ENCODE data around the gene ARPC2. TPM values are rescaled to one million over a fixed set of nuclear protein-coding genes. Genes with fewer than 3 reads are reported as not detected.

The ARPC2 gene
- total RNA-seq, 1 experiment from 2014 or later = 284 TPM

DNA sequence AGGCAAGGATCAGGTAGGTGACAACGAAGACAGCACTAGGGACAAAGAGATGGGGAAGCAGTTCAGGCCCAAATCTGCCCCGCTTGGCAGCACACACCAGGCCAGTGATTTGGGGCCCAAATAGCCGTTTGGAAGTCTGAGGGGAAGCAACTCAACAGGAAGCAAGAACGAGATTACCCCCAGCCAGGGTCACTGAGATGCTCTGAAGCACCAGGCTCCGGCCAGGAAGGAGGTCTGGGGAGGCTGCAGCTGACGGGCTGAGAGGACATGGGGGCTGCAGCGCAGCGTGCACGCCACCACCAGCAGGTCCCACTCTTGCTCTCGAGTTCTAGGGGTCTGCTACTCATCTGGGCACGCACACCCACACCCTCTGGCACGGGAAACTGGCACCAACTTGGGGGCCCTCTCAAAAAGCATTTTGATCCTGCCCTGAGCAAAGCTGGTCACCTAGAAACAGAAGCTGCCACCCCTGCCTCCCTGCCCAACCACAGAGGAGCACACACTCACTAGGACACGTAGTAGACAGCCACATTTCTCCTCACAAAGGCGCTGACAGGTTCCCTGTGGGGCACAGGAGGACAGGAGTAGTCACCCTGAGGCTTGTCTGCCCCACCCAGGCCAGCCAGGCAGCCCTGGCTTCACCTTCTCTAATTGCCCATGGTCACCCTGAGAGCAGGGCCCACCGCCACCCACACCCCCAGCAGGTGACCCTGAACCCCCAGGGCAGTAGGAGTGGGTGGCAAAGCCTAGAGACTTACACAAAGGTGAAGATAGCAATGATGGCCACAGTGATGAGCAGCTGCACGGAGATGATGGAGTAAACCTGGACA, 61.8 kb downstream of the ARPC2 start:
- peaks cover 17% of the 10 kb centered on the region for H3K4me1 Mint-ChIP-seq (ENCODE audit: insufficient read depth, unreplicated experiment)
- intact Hi-C loops (cut with micrococcal nuclease) = no loop called here
- POLR2A ChIA-PET = interaction anchor here (0.9 to 1.2 kb wide), 3 partner anchors 8 to 9 kb away, joined by 3 to 4 read pairs (median 4); partner anchors contain the start of genes AAMP and PNKD
- H3K27ac Mint-ChIP-seq (ENCODE audit: low read depth, unreplicated experiment) = no peak overlapping the region
- TF ChIP-seq, protein P1, sequence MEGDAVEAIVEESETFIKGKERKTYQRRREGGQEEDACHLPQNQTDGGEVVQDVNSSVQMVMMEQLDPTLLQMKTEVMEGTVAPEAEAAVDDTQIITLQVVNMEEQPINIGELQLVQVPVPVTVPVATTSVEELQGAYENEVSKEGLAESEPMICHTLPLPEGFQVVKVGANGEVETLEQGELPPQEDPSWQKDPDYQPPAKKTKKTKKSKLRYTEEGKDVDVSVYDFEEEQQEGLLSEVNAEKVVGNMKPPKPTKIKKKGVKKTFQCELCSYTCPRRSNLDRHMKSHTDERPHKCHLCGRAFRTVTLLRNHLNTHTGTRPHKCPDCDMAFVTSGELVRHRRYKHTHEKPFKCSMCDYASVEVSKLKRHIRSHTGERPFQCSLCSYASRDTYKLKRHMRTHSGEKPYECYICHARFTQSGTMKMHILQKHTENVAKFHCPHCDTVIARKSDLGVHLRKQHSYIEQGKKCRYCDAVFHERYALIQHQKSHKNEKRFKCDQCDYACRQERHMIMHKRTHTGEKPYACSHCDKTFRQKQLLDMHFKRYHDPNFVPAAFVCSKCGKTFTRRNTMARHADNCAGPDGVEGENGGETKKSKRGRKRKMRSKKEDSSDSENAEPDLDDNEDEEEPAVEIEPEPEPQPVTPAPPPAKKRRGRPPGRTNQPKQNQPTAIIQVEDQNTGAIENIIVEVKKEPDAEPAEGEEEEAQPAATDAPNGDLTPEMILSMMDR (IDR thresholded peaks at IDR 0.05; ENCODE audit: unreplicated experiment) = no peak
- BruUV-seq (replicated peaks) = no TSS peak
- H3K9me3 Mint-ChIP-seq (ENCODE audit: unreplicated experiment) = no peaks in the 10 kb centered on the region
- peaks cover 85% of the 10 kb centered on the region for H3K36me3 Mint-ChIP-seq (ENCODE audit: insufficient read depth, unreplicated experiment)
- no peak overlapping the region for H3K4me3 Mint-ChIP-seq (ENCODE audit: unreplicated experiment)
- CTCF ChIA-PET = no interaction called here
- H3K27me3 Mint-ChIP-seq (ENCODE audit: insufficient read depth, unreplicated experiment) = no peaks in the 10 kb centered on the region
- DNase-seq (ENCODE audit: unreplicated experiment) = no peak

- BruUV-seq (replicated peaks) = no TSS peak
- Mint-ChIP-seq H3K9me3 (ENCODE audit: unreplicated experiment) (no peaks in the 10 kb centered on the region), H3K36me3 (ENCODE audit: insufficient read depth, unreplicated experiment) (peaks cover 82% of the 10 kb centered on the region), H3K4me1 (ENCODE audit: insufficient read depth, unreplicated experiment) (peaks cover 23% of the 10 kb centered on the region), H3K27ac (ENCODE audit: low read depth, unreplicated experiment) (peak overlapping the region; percentile 74), H3K4me3 (ENCODE audit: unreplicated experiment) (no peak overlapping the region), H3K27me3 (ENCODE audit: insufficient read depth, unreplicated experiment) (no peaks in the 10 kb centered on the region)
- ChIA-PET POLR2A (interaction anchor here (1.9 kb wide), 1 partner anchor 11 kb away, joined by 6 read pairs; no protein-coding TSS in a partner anchor), CTCF (interaction anchor here (1.1 to 7.3 kb wide), 3 partner anchors 7 to 77 kb away, joined by 4 to 160 read pairs (median 5); partner anchors contain the start of genes AAMP and PNKD)
- TF ChIP-seq, protein P1 (IDR thresholded peaks at IDR 0.05; ENCODE audit: unreplicated experiment) = no peak
- intact Hi-C loops (cut with micrococcal nuclease) = no loop called here
- DNase-seq (ENCODE audit: unreplicated experiment) = no peak
These were observed 63.4 kb downstream of the ARPC2 start for GRCh38 chr2:218280260-218280870.

GRCh38 chr2:218281449-218281848, 64.5 kb downstream of the ARPC2 start:
- Mint-ChIP-seq H3K36me3 (ENCODE audit: insufficient read depth, unreplicated experiment) (peaks cover 73% of the 10 kb centered on the region), H3K9me3 (ENCODE audit: unreplicated experiment) (no peaks in the 10 kb centered on the region), H3K27ac (ENCODE audit: low read depth, unreplicated experiment) (peak overlapping the region; percentile 85), H3K4me3 (ENCODE audit: unreplicated experiment) (peak overlapping the region; percentile 30), H3K4me1 (ENCODE audit: insufficient read depth, unreplicated experiment) (peaks cover 33% of the 10 kb centered on the region), H3K27me3 (ENCODE audit: insufficient read depth, unreplicated experiment) (no peaks in the 10 kb centered on the region)
- CTCF ChIA-PET = interaction anchor here (1.2 to 7.3 kb wide), 2 partner anchors 8 to 76 kb away, joined by 5 to 160 read pairs; partner anchors contain the start of genes AAMP and PNKD
- no TSS peak for BruUV-seq (replicated peaks)
- intact Hi-C loops (cut with micrococcal nuclease) = no loop called here
- TF ChIP-seq, protein P1 (IDR thresholded peaks at IDR 0.05; ENCODE audit: unreplicated experiment) = no peak
- POLR2A ChIA-PET = interaction anchor here (1.9 to 11.8 kb wide), 2 partner anchors 8 to 10 kb away, joined by 6 to 390 read pairs; partner anchors contain the start of genes AAMP and PNKD
- DNase-seq (ENCODE audit: unreplicated experiment) = no peak
